NCI-H1436 treated with DMSO at 0.1 percent for 48 hours (cell line): Measurements from ENCODE around the gene APOL4.
"Not testable (repeated sequence)": the region's sequence is repeated elsewhere in the genome, so short reads cannot be mapped to it uniquely, and the experiment has no call there.

Experiments used
- DNase-seq: peaks from one replicate; lab custom pipeline; 2025; lab: John Stamatoyannopoulos, UW

Gene APOL4

GRCh38 chr22:36206255-36206654 is 4.6 kb upstream of the APOL4 start:
- DNase-seq, result no peak

- DNase-seq, result not testable (repeated sequence)
These were observed 4.0 kb upstream of the APOL4 start for GRCh38 chr22:36205573-36205972.

- DNase-seq, result no peak
These were observed 3.0 kb upstream of the APOL4 start for GRCh38 chr22:36204632-36205015.

- no peak for DNase-seq
These were observed 2.5 kb upstream of the APOL4 start for GRCh38 chr22:36204001-36204631.

GRCh38 chr22:36203441-36203840 is 1.8 kb upstream of the APOL4 start:
- DNase-seq, result not testable (repeated sequence)

- not testable (repeated sequence) for DNase-seq
These were observed 1.3 kb upstream of the APOL4 start for GRCh38 chr22:36202906-36203305.

- DNase-seq, result not testable (repeated sequence)
These were observed 584 bp downstream of the APOL4 start for GRCh38 chr22:36201025-36201424.

GRCh38 chr22:36199001-36199551 is 2.5 kb downstream of the APOL4 start:
- no peak for DNase-seq

- DNase-seq, result no peak
These were observed 3.1 kb downstream of the APOL4 start for GRCh38 chr22:36198536-36198935.

- DNase-seq, result no peak
These were observed 4.0 kb downstream of the APOL4 start for GRCh38 chr22:36197514-36198146.

- DNase-seq, result no peak
These were observed 4.6 kb downstream of the APOL4 start for GRCh38 chr22:36197065-36197440.

GRCh38 chr22:36196254-36197064 is 5.2 kb downstream of the APOL4 start:
- DNase-seq, result no peak

- DNase-seq, result no peak
These were observed 6.6 kb downstream of the APOL4 start for GRCh38 chr22:36194971-36195370.

- DNase-seq, result no peak
These were observed 7.2 kb downstream of the APOL4 start for GRCh38 chr22:36194385-36194784.

- no peak for DNase-seq
These were observed 8.0 kb downstream of the APOL4 start for GRCh38 chr22:36193577-36193976.

- DNase-seq, result no peak
These were observed 8.4 kb downstream of the APOL4 start for GRCh38 chr22:36193171-36193570.

GRCh38 chr22:36192542-36192941 is 9.1 kb downstream of the APOL4 start:
- DNase-seq, result no peak

GRCh38 chr22:36191106-36191836 is 10.3 kb downstream of the APOL4 start:
- DNase-seq, result no peak

GRCh38 chr22:36187862-36188261 is 13.7 kb downstream of the APOL4 start:
- not testable (repeated sequence) for DNase-seq

- DNase-seq, result no peak
These were observed 15.6 kb downstream of the APOL4 start for GRCh38 chr22:36185828-36186624.

GRCh38 chr22:36184433-36185025 is 17.1 kb downstream of the APOL4 start:
- no peak for DNase-seq
